ENCODE results near the gene SPIB. TPM values are rescaled to one million over a fixed set of nuclear protein-coding genes. Genes with fewer than 3 reads are reported as not detected.
A peak's percentile ranks its signal among the peaks of the same experiment; 100 is the strongest.

Gene SPIB
- total RNA-seq, 1 experiment from 2014 or later = 0.43 TPM

GRCh38 chr19:50465986-50466705 lies 47.4 kb downstream of the SPIB start:
- DNase-seq (ENCODE audit: low read depth) = no peak

- DNase-seq (ENCODE audit: low read depth) = no peak
Observed at GRCh38 chr19:50466706-50467039, 47.9 kb downstream of the SPIB start.

- DNase-seq (ENCODE audit: low read depth) = no peak
Observed at GRCh38 chr19:50467566-50467965, 48.8 kb downstream of the SPIB start.

- DNase-seq (ENCODE audit: low read depth) = no peak
Observed at GRCh38 chr19:50468818-50469217, 50.1 kb downstream of the SPIB start.

- DNase-seq (ENCODE audit: low read depth) = peak; percentile 40
Observed at GRCh38 chr19:50473336-50473735, 54.6 kb downstream of the SPIB start.

- no peak for DNase-seq (ENCODE audit: low read depth)
Observed at GRCh38 chr19:50475101-50475568, 56.4 kb downstream of the SPIB start.

- DNase-seq (ENCODE audit: low read depth) = no peak
Observed at GRCh38 chr19:50475736-50476223, 57.0 kb downstream of the SPIB start.

GRCh38 chr19:50476224-50476906 lies 57.6 kb downstream of the SPIB start, which contains the start of the genes EMC10 and GARIN5A:
TSS of gene EMC10 (plus strand) at chr19:50476507. CDS start at chr19:50476545, 38 bp downstream.
TSS of gene GARIN5A (minus strand) at chr19:50476848. CDS start at chr19:50476388, 460 bp downstream.
- DNase-seq (ENCODE audit: low read depth) = peak; percentile 84

- no peak for DNase-seq (ENCODE audit: low read depth)
Observed at GRCh38 chr19:50476907-50477238, 58.1 kb downstream of the SPIB start.

- no peak for DNase-seq (ENCODE audit: low read depth)
Observed at GRCh38 chr19:50477751-50478515, 59.2 kb downstream of the SPIB start.

GRCh38 chr19:50478901-50479715 lies 60.4 kb downstream of the SPIB start:
- DNase-seq (ENCODE audit: low read depth) = peak; percentile 32

- DNase-seq (ENCODE audit: low read depth) = no peak
Observed at GRCh38 chr19:50479761-50480251, 61.1 kb downstream of the SPIB start.

- no peak for DNase-seq (ENCODE audit: low read depth)
Observed at GRCh38 chr19:50480281-50481111, 61.8 kb downstream of the SPIB start.

Other genes with a start within 250 kb of the SPIB start
- gene MYH14, start 215.3 kb upstream of the SPIB start, total RNA-seq (2014; rRNA removed; shearing (Covaris generic)) = not detected in 2 replicates
- not detected in 2 replicates for gene KCNC3, start 89.6 kb upstream of the SPIB start, total RNA-seq (2014; rRNA removed; shearing (Covaris generic))
- not detected in 2 replicates for gene NAPSA, start 53.3 kb upstream of the SPIB start, total RNA-seq (2014; rRNA removed; shearing (Covaris generic))
- 96.1 and 98.3 TPM in 2 replicates for gene NR1H2, start 42.5 kb upstream of the SPIB start, total RNA-seq (2014; rRNA removed; shearing (Covaris generic))
- 173 and 185 TPM in 2 replicates for gene POLD1, start 34.6 kb upstream of the SPIB start, total RNA-seq (2014; rRNA removed; shearing (Covaris generic))
- gene MYBPC2, start 14.0 kb downstream of the SPIB start, total RNA-seq (2014; rRNA removed; shearing (Covaris generic)) = 0.07 TPM in 1 of 2 replicates, not detected in the other
- 101 and 102 TPM in 2 replicates for gene EMC10, start 57.6 kb downstream of the SPIB start, total RNA-seq (2014; rRNA removed; shearing (Covaris generic))
- gene GARIN5A, start 57.9 kb downstream of the SPIB start, total RNA-seq (2014; rRNA removed; shearing (Covaris generic)) = 0.17 and 0.37 TPM in 2 replicates
- gene JOSD2, start 92.3 kb downstream of the SPIB start, total RNA-seq (2014; rRNA removed; shearing (Covaris generic)) = 41.2 and 47.4 TPM in 2 replicates
- 0.31 TPM in 1 of 2 replicates, not detected in the other for gene ASPDH, start 95.0 kb downstream of the SPIB start, total RNA-seq (2014; rRNA removed; shearing (Covaris generic))
- gene LRRC4B, start 149.5 kb downstream of the SPIB start, total RNA-seq (2014; rRNA removed; shearing (Covaris generic)) = 0.03 and 0.08 TPM in 2 replicates
- 0.13 TPM in 1 of 2 replicates, not detected in the other for gene SYT3, start 220.9 kb downstream of the SPIB start, total RNA-seq (2014; rRNA removed; shearing (Covaris generic))
- gene C19orf81, start 230.5 kb downstream of the SPIB start, total RNA-seq (2014; rRNA removed; shearing (Covaris generic)) = 1.1 and 3.2 TPM in 2 replicates

Measured in HT1080 (cell line).